Activated CD4-positive, alpha-beta T cell treated with anti-CD3 and anti-CD28 coated beads, Interleukin-2, amount 50 U/mL, for 16 hours (primary cell): ENCODE data around the gene ZNF334.
A peak's percentile ranks its signal among the peaks of the same experiment; 100 is the strongest.

Source experiments
- DNase-seq: peaks from one replicate; pipeline ENCODE4 v3.0.0-alpha.2; 2020

The ZNF334 gene

GRCh38 chr20:46484954-46485353 is 28.4 kb downstream of the ZNF334 start:
- no peak for DNase-seq

- peak; percentile 1 for DNase-seq
Measured at GRCh38 chr20:46483879-46484278, 29.5 kb downstream of the ZNF334 start.

GRCh38 chr20:46482864-46483263 is 30.5 kb downstream of the ZNF334 start:
- no peak for DNase-seq

- DNase-seq, result no peak
Measured at GRCh38 chr20:46477640-46478039, 35.7 kb downstream of the ZNF334 start.

DNA sequence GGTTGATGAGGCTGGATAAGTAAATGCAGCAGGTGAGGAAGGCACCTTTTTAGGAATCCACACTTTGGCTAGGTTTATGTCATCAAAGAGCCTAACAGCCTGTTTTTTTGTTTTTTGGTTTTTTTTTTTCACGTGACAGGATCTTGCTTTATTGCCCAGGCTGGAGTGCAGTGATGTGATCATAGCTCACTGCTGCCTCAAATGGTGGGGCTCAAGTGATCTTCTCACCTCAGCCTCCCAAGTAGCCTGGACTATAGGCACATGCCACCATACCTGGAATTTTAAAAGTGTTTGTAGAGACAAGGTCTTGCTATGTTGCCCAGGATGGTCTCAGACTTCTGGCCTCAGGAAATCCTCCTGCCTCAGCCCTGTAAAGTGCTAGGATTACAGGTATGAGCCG is 36.1 kb downstream of the ZNF334 start:
- DNase-seq, result no peak

GRCh38 chr20:46468508-46468907 is 44.9 kb downstream of the ZNF334 start:
- DNase-seq, result no peak

- DNase-seq, result no peak
Measured at GRCh38 chr20:46464451-46464850, 48.9 kb downstream of the ZNF334 start.

GRCh38 chr20:46463852-46464251 is 49.5 kb downstream of the ZNF334 start:
- no peak for DNase-seq

DNA sequence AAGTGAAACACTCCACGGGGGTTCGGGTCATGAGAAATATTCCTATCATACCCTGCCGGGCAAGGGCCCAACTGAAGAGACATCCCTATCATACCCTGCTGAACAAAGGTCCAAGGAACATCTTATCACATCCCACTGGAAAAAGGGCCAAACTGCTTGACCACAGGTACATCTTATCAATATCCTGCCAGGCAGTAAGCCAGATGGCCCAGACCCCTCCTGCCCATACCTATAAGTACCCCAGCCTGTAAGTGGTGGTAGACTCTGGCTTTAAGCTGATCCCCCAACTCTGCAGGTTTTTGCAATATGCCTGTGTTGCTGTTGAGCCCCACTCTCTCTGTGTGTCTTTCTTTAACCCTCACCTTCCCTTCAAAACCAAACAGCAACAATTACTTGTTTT is 51.6 kb downstream of the ZNF334 start:
- no peak for DNase-seq

GRCh38 chr20:46458866-46459750 is 54.3 kb downstream of the ZNF334 start:
- no peak for DNase-seq

DNA sequence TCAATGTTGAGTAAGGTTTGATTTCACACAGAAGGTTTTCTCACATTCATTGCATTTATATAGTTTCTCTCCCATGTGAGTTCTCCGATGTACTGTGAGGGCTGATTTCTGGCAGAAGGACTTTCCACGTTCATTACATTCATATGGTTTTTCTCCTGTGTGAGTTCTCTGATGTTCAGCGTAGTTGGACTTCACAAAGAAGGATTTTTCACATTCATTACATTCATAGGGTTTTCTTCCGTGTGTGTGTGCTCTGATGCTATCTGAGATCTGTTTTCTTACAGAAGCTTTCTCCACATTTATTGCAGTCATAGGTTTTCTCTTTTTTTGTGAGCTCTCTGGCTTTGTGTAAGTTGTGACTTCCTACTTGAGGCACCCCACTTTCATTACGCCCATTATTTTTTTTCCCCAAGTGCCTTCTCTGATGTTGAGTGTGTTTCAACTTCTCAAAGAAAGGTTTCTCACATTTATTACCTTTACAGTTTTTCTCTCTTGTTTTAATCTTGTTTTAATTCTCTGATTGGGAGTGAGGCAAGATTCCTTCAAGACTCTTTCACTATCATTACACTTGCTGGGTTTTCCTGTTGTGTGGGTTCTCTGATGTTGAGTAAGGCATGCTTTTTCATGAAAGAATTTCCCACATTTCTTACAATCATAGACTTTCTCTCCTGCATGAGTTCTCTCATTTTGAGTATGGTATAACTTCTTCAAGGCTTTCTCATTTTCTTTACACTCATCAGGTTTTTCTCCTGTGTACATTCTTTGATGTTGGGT is 56.9 kb downstream of the ZNF334 start:
- no peak for DNase-seq

- DNase-seq, result no peak
Measured at GRCh38 chr20:46455729-46456128, 57.6 kb downstream of the ZNF334 start.
